NCI-H187 treated with DMSO at 0.1 percent for 48 hours (cell line): ENCODE data around the gene GRAP2.
"Not testable (repeated sequence)": the region's sequence is repeated elsewhere in the genome, so short reads cannot be mapped to it uniquely, and the experiment has no call there.

Experiments used
- DNase-seq: peaks from one replicate; lab custom pipeline; 2025; lab: John Stamatoyannopoulos, UW

Gene GRAP2

DNA sequence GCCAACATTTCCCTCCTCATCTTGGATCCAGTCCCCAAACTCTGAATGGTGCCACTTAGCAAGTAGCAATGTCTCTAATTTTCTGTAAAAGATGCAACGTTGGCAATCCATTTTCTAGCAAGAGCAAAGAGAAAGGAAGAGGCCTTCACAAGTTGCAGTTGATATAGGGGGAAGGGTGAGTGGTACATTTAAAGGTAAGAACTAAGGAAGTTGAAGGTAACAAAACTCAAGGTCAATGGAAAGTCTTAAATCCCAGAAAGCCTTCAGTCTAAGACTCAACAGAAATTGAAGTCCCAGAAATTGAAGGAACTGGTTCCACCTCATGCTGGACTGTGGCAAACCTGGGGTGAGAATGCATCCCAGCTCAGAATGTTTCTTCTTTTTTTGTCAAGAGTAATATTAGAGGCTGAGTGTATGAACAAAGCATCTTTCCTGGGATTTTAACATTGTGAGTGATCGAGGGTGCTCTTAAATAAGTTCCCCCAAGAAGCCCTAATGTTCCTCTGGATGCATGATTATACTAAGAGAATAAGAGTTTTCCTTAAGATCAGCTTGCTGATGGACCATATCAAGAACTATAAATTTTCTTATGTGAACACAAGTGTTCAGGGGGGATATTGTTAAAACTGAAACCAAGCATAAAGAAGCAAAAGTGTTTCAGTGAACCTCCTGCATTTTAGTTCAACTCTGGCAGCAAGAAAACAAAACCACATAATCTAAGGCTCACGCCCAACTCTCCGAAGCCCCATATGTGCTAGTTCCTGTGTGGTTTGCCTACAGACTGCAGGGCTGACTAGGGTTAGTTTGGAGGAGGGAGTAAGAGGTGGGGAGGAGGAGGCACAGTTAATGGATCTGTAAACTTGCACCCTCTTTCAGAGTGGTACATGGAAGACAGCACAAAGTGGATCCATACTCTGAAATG, at the start of gene GRAP2:
TSS of gene GRAP2 (plus strand) at position 779 of the 922 bp plus-strand sequence. CDS start 46,023 bp downstream, outside the sequence.
- no peak for DNase-seq

DNA sequence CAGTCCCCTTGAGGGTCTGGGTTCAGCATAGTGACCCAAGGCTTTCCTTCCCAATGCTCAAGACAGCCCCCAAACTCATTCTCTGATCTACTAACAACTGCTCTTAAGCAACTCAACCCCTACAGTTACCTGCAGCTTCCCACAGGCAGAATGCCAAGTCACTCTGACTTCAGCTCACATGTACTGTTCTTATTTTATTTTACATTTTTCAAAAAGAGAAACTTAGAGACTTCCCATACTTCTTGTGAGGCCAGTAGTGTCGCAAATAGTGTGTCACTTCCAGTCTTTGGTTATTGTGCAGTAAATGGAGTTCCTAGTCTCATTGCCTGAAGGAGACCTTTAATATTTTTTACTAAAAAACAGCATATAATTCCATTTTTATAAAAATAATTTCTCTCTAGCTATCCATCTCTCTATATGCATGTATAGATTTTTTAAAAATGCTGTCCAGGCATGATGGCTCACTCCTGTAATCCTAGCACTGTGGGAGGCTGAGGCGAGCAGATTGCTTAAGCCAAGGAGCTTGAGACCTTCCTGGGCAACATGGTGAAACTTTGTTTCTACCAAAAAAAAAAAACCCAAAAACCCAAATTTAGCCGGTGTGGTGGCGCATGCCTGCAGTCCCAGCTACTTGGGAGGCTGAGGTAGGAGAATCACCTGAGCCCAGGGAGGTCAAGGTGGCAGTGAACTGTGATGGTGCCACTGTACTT, 49.1 kb upstream of the GRAP2 start:
- DNase-seq = no peak

DNA sequence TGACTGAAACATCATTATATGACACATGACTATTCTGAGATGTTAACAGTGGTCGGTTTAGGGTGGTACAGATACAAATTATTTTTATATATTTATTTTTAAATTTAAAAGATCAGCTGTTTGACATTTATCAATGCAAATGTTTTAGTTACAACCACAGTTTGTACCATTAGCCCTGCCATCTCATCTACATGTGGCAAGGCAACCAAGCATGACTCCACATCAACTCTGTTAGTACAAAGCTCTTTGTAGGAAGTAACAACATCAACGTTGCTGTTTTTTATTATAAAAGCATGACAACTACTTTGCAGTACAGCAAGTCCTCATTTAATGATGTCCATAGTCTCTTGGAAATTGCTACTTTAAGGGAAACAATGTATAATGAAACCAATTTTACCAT, 48.1 kb upstream of the GRAP2 start:
- no peak for DNase-seq

DNA sequence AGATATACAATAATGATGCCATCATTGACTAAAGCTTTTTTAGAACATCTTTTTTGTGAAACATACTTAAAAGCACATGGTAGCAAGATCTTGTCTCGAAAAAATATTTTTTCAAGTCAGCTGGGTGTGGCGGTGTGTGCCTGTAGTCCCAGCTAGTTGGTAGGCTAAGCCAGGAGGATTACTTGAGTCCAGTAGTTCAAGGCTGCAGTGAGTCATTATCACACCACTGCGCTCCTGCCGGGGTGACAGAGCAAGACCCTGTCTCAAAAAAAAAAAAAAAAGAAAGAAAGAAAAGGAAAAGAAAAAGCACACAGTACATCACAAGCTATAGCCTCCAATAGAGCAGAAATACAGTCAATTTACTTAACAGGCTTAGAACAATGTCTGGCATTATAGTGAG, 44.3 kb upstream of the GRAP2 start:
- DNase-seq = no peak

DNA sequence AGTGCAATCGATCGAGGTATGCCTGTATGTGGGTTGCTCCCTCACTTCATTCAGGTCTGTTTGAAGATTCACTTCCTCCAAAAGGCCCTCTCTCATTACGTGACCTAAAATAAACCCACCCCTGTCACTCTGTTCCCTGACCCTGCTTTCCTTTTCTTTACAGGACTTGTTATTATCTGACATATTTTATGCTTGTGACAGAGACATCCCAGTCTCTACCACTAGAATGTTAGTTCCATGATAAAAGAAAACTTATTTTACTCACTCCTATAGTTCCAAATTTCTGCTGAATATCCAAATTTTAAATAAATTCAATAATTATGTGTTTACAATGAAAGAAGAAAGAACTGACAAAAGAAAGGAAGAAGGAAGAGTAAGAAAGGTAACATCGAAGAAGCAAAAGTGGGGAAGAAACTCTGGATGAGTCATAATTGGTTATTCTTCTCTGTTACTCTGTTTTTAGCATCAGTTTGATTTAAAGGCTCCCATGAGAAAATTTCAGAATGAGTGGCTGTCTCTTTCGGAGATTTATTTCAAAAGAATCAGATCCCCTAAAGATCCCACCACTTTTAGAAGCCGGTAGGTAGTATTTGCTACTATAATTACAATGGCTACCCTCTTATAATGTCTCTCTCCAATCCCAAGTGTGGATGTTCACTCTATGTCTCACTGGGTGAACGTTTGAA, 40.8 kb upstream of the GRAP2 start:
- DNase-seq = no peak

DNA sequence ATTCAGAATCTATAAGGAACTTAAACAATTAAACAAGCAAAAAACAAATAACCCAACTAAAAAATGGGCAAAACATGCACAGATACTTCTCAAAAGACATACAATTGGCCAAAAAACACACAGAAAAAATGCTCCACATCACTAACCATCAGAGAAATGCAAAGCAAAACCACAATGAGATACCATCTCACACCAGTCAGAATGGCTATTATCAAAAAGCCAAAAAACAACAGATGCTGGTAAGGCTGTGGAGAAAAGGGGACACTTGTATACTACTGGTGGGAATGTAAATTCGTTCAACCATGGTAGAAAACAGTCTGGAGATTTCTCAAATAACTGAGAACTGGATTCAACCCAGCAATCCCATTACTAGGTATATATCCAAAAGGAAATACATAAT, 32.1 kb upstream of the GRAP2 start:
- DNase-seq = no peak

DNA sequence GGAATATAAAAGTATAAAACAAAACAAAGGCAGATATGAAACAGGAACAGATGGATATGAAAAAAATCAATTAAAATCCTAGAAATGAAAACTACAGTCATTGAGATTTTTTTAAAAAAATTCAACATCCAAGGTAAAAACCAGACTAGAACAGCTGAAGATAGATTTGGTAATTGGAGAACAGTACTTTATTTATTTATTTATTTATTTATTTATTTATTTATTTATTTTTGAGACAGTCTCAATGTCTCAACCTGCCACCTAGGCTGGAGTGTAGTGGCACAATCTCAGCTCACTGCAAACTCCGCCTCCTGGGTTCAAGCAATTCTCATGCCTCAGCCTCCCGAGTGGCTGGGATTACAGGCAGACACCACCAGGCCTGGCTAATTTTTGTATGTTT, 31.1 kb upstream of the GRAP2 start:
- not testable (repeated sequence) for DNase-seq

DNA sequence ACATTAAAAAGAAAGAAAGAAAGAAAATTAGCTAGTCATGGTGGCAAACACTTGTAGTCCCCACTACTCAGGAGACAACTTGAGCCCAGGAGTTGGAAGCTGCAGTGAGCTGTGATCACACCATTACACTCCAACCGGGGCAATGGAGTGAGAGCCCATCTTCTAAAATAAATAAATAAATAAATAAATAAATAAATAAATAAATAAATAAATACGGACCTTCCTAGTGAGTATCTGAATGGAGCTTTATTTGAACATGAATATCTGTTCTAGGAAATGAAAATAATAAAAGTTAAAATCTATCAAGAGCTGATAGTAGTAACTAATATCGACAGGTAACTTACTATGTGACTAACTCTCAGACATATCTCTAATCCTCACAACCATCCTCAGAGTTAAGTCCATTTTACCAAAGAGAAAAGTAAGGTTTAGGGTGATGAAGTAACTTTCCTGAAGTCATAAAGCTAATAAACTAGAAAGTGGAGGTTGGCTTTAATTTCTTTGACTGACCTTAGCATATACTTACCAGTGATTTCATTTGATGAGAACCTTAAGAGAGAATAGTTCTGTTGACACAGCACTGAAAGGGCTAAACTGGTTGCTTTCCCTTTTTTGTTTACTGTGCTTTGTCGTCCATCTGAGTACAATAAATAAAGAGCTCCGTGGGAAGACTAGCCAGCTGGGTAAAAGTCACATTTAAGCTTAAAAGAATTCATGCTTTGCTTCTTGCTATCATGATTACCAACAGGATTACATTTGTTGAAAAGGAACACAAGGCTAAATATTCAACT, 29.7 kb upstream of the GRAP2 start:
- no peak for DNase-seq

DNA sequence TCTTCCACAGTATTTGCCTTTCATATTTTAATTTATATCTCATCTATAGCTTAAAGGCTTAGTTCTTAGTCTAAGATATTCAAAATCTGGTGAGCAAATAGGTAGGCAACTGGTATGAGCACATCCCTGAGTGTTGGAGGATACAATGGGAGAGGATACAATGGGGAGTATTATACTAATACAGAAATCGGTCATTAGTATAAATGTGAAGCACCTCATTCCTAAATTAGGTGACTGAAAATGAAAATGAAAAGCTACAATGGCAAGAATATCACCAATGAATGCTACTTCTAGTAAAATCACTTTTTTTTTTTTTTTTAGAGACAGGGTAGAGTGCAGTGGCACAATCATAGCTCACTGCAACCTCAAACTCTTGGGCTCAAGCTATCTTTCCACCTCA, 28.3 kb upstream of the GRAP2 start:
- no peak for DNase-seq

DNA sequence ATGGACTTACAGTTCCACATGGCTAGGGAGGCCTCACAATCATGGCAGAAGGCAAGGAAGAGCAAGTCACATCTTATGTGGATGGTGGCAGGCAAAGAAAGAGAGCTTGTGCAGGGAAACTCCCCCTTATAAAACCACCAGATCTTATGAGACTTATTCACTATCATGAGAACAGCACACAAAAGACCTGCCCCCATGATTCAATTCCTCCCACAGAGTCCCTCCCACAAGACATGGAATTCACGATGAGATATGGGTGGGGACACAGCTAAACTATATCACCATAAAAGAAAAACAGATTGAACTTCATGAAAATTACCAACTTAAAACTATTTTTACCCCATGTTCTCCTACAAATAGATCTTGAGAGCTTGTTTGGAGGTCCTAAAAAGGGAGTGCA, 26.9 kb upstream of the GRAP2 start:
- no peak for DNase-seq

DNA sequence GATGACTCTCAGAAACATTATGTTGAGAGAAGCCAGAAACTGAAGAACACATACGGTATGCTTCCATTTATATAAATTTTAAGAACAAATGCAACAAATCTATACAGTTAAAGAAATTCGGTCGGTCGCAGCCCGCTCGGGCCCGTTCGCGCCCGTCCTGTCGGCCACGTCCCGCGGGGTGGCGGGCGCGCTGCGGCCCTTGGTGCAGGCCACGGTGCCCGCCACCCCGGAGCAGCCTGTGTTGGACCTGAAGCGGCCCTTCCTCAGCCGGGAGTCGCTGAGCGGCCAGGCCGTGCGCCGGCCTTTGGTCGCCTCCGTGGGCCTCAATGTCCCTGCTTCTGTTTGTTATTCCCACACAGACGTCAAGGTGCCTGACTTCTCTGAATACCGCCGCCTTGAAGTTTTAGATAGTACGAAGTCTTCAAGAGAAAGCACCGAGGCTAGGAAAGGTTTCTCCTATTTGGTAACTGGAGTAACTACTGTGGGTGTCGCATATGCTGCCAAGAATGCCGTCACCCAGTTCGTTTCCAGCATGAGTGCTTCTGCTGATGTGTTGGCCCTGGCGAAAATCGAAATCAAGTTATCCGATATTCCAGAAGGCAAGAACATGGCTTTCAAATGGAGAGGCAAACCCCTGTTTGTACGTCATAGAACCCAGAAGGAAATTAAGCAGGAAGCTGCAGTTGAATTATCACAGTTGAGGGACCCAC, 25.6 kb upstream of the GRAP2 start:
- not testable (repeated sequence) for DNase-seq

DNA sequence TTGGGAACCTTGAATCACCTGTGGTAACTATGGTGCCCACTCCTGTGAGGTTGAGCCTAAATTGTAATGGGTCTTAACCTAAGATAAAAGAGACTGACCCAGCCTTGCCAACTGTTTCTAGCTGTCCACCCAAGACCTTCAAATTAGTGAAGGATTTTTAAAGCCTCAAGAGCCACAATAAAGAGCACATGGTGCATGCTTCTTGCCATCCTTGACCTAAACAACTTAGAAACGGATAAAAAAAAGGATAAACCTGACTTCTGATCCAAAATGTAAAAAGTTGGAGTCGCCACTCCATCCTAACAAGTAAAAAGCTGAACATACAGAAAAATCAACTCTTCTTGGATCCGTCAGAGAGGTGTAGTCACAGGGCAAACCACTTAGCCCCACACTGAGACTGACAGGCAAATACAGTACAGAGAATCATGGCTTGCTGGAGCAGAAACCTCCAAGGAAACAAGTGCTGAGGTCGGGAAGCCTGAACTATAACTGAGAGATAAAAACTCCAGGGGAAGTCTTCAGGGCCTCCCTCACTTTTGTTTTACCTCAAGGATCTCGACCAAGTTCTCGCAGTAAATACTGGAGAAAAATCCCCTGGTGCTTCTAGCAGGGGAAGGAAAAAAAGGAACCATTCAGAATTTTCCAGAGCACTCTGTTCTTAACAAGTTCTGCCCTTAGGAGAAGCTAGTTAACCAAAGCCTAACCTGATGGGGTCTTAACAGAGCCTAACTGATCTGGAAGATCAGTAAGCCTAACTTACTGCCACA, 23.6 kb upstream of the GRAP2 start:
- DNase-seq = no peak

DNA sequence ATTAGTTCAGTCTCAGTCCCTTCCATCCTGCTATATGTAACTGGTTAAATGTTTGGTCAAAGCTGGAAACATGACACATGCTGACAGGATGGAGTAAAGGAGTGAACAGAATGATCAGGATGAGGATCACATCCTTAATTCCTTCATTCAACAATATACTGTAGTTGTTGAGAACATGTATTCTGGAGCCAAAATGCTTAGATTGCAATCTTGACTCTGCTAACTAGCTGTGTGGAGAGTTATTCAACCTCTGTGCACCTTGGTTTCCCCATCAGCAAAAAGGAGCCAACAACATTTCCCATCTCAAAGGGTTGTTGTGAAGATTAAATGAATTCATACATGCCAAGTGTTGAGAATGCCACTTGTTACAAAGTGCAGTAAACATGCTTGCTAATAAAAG, 20.2 kb upstream of the GRAP2 start:
- no peak for DNase-seq

DNA sequence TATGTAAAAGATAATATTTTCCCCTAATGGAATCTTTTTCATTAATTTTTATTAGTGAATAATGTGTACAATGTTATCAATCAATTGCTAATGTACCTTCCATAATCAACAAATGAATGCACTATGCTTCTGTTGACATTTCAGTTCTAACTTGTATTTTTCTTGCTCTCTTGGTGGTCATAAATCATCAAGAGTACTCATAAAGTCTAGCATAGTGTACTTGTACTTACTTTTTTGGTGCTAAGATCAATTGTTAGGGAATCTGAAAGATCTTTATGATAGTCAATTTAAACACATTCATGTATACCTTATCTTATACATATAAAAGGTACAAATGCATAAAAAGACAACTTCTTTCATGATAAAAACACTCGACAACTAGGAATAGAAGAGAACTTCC, 17.8 kb upstream of the GRAP2 start:
- no peak for DNase-seq

DNA sequence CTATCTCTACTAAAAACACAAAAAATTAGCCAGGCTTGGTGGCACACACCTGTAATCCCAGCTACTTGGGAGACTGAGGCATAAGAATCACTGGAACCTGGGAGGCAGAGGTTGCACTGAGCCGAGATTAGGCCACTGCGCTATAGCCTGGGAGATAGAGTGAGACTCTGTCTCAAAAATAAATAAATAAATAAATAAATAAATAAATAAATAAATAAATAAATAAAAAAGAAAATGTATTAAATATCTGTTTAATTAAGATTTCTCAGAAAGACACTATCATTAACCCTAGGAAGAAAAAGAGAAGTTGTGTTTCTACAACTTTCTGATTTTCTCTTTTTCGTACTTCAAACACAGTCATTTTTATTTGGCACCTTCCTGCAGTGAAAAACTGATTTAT, 11.0 kb upstream of the GRAP2 start:
- DNase-seq = not testable (repeated sequence)

DNA sequence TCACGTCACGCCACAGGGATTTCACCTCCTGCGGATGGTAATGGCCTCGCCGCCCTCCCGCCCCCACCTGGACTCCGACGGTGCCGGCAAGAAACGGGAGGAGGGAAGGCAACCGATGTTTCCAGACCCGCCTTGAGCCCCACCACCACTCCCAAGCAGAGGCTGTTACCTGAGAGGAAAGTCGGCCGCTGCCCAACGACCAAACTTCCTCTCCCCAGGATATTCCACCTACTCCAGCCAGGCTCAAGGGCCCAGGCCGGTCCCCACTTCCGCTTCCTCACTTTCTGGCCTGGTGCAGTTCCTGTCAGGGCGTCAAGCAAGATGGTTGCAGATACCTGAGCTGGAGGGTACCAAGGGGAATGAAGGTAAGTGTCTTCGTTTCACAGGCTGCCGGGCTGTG, 7.4 kb upstream of the GRAP2 start, which contains the start of gene ENTHD1:
TSS of gene ENTHD1 (minus strand) at position 235 of the 400 bp plus-strand sequence. CDS start 6,012 bp downstream, outside the sequence.
- DNase-seq = no peak

DNA sequence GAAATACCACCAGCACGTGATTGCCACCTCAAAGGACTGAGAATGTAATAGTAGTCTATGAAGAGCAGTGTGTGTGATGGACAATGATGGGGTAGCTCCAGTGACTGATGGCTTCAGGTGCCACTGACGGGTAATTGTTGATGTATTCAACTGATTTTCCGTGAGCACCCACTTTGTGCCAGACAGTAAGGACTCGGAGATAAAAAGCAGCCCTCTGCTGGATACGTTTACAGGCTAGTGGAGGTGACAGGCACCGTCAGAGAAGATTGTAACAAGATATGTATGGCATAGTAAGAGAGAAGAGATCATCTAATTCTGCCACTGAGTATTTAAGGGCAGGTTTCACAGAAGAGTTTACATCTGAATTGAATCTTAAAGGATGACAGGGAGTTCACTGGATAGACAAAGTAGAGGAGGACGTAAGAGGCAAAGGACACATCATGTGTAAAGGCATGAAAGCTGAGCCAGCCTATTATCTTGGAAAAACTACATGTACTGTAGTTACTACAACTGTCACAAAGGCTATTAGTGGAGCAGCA, 6.3 kb upstream of the GRAP2 start:
- DNase-seq = no peak

DNA sequence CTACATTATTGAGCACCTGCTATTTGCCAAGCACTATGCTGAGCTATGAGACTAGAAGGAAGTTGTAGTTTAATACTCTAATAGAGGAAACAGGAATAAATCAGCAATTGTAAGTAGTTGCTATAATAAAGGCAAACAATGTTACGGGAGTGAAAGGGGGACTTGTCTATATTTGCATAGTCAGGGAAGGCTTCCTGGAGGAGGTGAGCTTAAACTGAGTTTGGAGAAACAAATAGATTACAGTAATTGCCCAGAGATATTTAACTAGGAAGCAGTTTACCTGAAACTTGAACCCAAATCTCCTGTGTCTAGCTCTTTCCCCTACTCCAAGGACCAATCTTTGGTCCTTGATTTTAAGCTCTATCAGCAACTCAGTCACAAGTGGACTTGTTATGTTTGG, 5.2 kb upstream of the GRAP2 start:
- no peak for DNase-seq

DNA sequence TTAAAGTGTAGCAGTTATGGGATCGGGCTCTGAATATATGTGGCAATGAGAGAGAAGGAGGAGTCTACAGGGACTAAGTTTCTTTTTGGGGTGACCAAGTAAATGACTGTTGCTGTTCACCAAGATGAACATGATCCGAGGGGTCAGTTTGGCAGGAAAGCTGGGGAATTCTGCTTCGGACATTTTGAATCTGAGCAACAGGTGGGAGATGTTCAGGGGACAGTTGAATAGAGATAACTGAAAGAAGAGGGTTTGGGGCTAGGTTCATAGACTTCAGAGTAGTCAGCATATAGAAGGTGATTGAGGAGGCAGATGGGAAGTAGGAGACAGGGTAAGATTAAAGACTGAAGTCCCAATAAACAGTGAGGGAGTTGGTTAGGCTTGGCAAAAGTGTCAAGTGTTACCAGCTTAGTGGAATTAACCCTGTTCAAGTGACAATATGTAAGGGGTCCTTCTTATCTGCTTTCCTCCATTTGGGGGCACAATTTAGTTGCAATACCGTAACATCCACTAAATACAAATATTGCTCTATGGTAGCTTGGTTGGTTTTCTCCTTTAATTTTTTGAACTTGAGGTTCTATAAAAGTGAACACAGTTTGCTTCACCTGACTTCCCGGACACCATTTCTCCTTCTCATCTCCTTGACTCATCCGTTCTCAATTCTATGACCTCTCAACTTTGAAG, 4.4 kb upstream of the GRAP2 start:
- no peak for DNase-seq
